Activated CD8-positive, alpha-beta T cell treated with anti-CD3 and anti-CD28 coated beads, Interleukin-2, amount 10 ng/mL, durations not matched to agents 7 days and 5 days (primary cell): ENCODE results near the gene CLEC16A. TPM values are rescaled to one million over a fixed set of nuclear protein-coding genes. Genes with fewer than 3 reads are reported as not detected.

Experiments
- ATAC-seq: fragments of 150-1000 bp; cut with Tn5 transposase; one replicate; pipeline ENCODE4 v1.10.0; 2021; ENCODE audit warnings: moderate library complexity
- CTCF ChIA-PET: fragments of 350-600 bp; sonication (Branson Sonifier 250); formaldehyde crosslinking; loops from one replicate; lab custom pipeline; 2021; ENCODE audit warnings: antibody characterized with exemption; lab: Charles Lee
- POLR2A ChIA-PET: fragments of 350-600 bp; sonication (Branson Sonifier 250); formaldehyde crosslinking; loops from one replicate; lab custom pipeline; 2021; ENCODE audit warnings: antibody characterized with exemption; lab: Charles Lee
- DNase-seq: peaks from one replicate; pipeline ENCODE4 v3.0.0-alpha.2; 2020
- H3K27ac Mint-ChIP-seq: one replicate; pipeline ENCODE4 v1.8.0; 2021; ENCODE audit warnings: mild to moderate bottlenecking, mixed read lengths
- H3K27me3 Mint-ChIP-seq: one replicate; pipeline ENCODE4 v1.8.0; 2021; ENCODE audit warnings: low read depth, mixed read lengths
- H3K36me3 Mint-ChIP-seq: one replicate; pipeline ENCODE4 v1.8.0; 2021; ENCODE audit warnings: low read depth, mixed read lengths
- H3K4me1 Mint-ChIP-seq: one replicate; pipeline ENCODE4 v1.8.0; 2021; ENCODE audit warnings: low read depth, mixed read lengths
- H3K4me3 Mint-ChIP-seq: one replicate; pipeline ENCODE4 v1.8.0; 2021; ENCODE audit warnings: mild to moderate bottlenecking, mixed read lengths
- H3K9me3 Mint-ChIP-seq: one replicate; pipeline ENCODE4 v1.8.0; 2022; ENCODE audit warnings: mixed read lengths; ENCODE audit not compliant: insufficient read depth
- total RNA-seq, 2 experiments: library from RNA; stranded (reverse); gene quantifications; one replicate each; pipeline ENCODE4 v1.2.3, GENCODE V29; 2021

CLEC16A gene
- total RNA-seq, 2 experiments from 2014 or later = 32.8 to 38.5 TPM

GRCh38 chr16:11156401-11156800 is 212.0 kb downstream of the CLEC16A start:
- POLR2A ChIA-PET = interaction anchor here (0.6 to 1.3 kb wide), 2 partner anchors 13 to 96 kb away, joined by 3 read pairs; no protein-coding TSS in a partner anchor

GRCh38 chr16:11157143-11157542 is 212.8 kb downstream of the CLEC16A start:
- ChIA-PET CTCF (interaction anchor here (1.7 kb wide), 1 partner anchor 215 kb away, joined by 4 read pairs; no protein-coding TSS in a partner anchor), POLR2A (interaction anchor here (0.6 to 1.3 kb wide), 2 partner anchors 13 to 95 kb away, joined by 3 read pairs; no protein-coding TSS in a partner anchor)
- Mint-ChIP-seq H3K9me3 (peaks cover 8% of the 10 kb centered on the region), H3K36me3 (peaks cover 59% of the 10 kb centered on the region), H3K4me1 (peaks cover 88% of the 10 kb centered on the region), H3K27me3 (no peaks in the 10 kb centered on the region), H3K4me3 (no peak overlapping the region), H3K27ac (peak overlapping the region; percentile 84)
- no peak for DNase-seq
- ATAC-seq = peak; percentile 47

More at GRCh38 chr16:11156401-11156800, 212.0 kb downstream of the CLEC16A start:
- CTCF ChIA-PET = interaction anchor here (1.2 to 1.7 kb wide), 2 partner anchors 17 to 215 kb away, joined by 3 to 4 read pairs; no protein-coding TSS in a partner anchor
- Mint-ChIP-seq H3K9me3 (peaks cover 8% of the 10 kb centered on the region), H3K36me3 (peaks cover 53% of the 10 kb centered on the region), H3K27me3 (no peaks in the 10 kb centered on the region), H3K4me3 (no peak overlapping the region), H3K27ac (no peak overlapping the region), H3K4me1 (peaks cover 86% of the 10 kb centered on the region)
- ATAC-seq (no peak), DNase-seq (no peak)

- ATAC-seq (no peak), DNase-seq (no peak)
- Mint-ChIP-seq H3K27ac (peak overlapping the region; percentile 84), H3K4me1 (peaks cover 88% of the 10 kb centered on the region), H3K27me3 (no peaks in the 10 kb centered on the region), H3K36me3 (peaks cover 60% of the 10 kb centered on the region), H3K9me3 (peaks cover 8% of the 10 kb centered on the region), H3K4me3 (no peak overlapping the region)
- ChIA-PET POLR2A (interaction anchor here (0.6 kb wide), 1 partner anchor 61 kb away, joined by 3 read pairs; no protein-coding TSS in a partner anchor), CTCF (interaction anchor here (0.7 to 1.7 kb wide), 2 partner anchors 60 to 214 kb away, joined by 3 to 4 read pairs; no protein-coding TSS in a partner anchor)
Observed at GRCh38 chr16:11158018-11158417, 213.7 kb downstream of the CLEC16A start.

GRCh38 chr16:11159282-11159681 is 214.9 kb downstream of the CLEC16A start:
- H3K4me1 Mint-ChIP-seq = peaks cover 89% of the 10 kb centered on the region
- POLR2A ChIA-PET = interaction anchor here (0.6 to 1.2 kb wide), 5 partner anchors 9 to 66 kb away, joined by 3 to 4 read pairs (median 3); no protein-coding TSS in a partner anchor
- no peaks in the 10 kb centered on the region for H3K27me3 Mint-ChIP-seq
- H3K36me3 Mint-ChIP-seq = peaks cover 55% of the 10 kb centered on the region
- peaks cover 8% of the 10 kb centered on the region for H3K9me3 Mint-ChIP-seq
- CTCF ChIA-PET = interaction anchor here (0.8 to 1.3 kb wide), 5 partner anchors 12 to 188 kb away, joined by 3 to 4 read pairs (median 4); no protein-coding TSS in a partner anchor
- no peak for ATAC-seq
- no peak for DNase-seq
- H3K27ac Mint-ChIP-seq = peak overlapping the region; percentile 81
- H3K4me3 Mint-ChIP-seq = no peak overlapping the region

- Mint-ChIP-seq H3K36me3 (peaks cover 56% of the 10 kb centered on the region), H3K4me1 (peaks cover 91% of the 10 kb centered on the region), H3K27me3 (no peaks in the 10 kb centered on the region), H3K4me3 (no peak overlapping the region), H3K27ac (peak overlapping the region; percentile 81), H3K9me3 (peaks cover 8% of the 10 kb centered on the region)
- DNase-seq = peak; percentile 40
- peak; percentile 37 for ATAC-seq
- ChIA-PET CTCF (interaction anchor here (0.6 to 3.1 kb wide), 14 partner anchors 15 to 207 kb away, joined by 3 to 10 read pairs (median 4); partner anchors contain the start of gene SOCS1), POLR2A (interaction anchor here (0.6 to 2.1 kb wide), 5 partner anchors 64 to 95 kb away, joined by 3 to 10 read pairs (median 3); partner anchors contain the start of gene SOCS1)
Observed at GRCh38 chr16:11160676-11161115, 216.3 kb downstream of the CLEC16A start.

- ChIA-PET CTCF (interaction anchor here (0.6 to 3.1 kb wide), 14 partner anchors 14 to 207 kb away, joined by 3 to 10 read pairs (median 4); partner anchors contain the start of gene SOCS1), POLR2A (interaction anchor here (0.6 to 2.1 kb wide), 5 partner anchors 63 to 110 kb away, joined by 3 to 10 read pairs (median 3); partner anchors contain the start of gene SOCS1)
- Mint-ChIP-seq H3K4me1 (peaks cover 93% of the 10 kb centered on the region), H3K36me3 (peaks cover 60% of the 10 kb centered on the region), H3K9me3 (peaks cover 8% of the 10 kb centered on the region), H3K27me3 (no peaks in the 10 kb centered on the region), H3K27ac (peak overlapping the region; percentile 81), H3K4me3 (no peak overlapping the region)
- ATAC-seq (no peak), DNase-seq (no peak)
Observed at GRCh38 chr16:11161439-11161838, 217.1 kb downstream of the CLEC16A start.

GRCh38 chr16:11161974-11162373 is 217.6 kb downstream of the CLEC16A start:
- no peak for ATAC-seq

GRCh38 chr16:11162586-11163268 is 218.4 kb downstream of the CLEC16A start:
- Mint-ChIP-seq H3K36me3 (peaks cover 61% of the 10 kb centered on the region), H3K4me1 (peaks cover 94% of the 10 kb centered on the region), H3K27me3 (no peaks in the 10 kb centered on the region), H3K27ac (peak overlapping the region; percentile 81), H3K9me3 (peaks cover 8% of the 10 kb centered on the region), H3K4me3 (no peak overlapping the region)
- ATAC-seq = no peak
- POLR2A ChIA-PET = interaction anchor here (0.6 kb wide), 1 partner anchor 69 kb away, joined by 3 read pairs; no protein-coding TSS in a partner anchor
- no peak for DNase-seq
- CTCF ChIA-PET = interaction anchor here (0.7 to 3.1 kb wide), 4 partner anchors 19 to 94 kb away, joined by 3 to 10 read pairs (median 4); partner anchors contain the start of gene SOCS1

More at GRCh38 chr16:11161974-11162373, 217.6 kb downstream of the CLEC16A start:
- no peaks in the 10 kb centered on the region for H3K27me3 Mint-ChIP-seq
- DNase-seq = no peak
- ChIA-PET CTCF (interaction anchor here (0.8 to 3.1 kb wide), 5 partner anchors 13 to 208 kb away, joined by 3 to 10 read pairs (median 4); partner anchors contain the start of gene SOCS1), POLR2A (interaction anchor here (0.7 to 2.1 kb wide), 3 partner anchors 62 to 110 kb away, joined by 3 to 10 read pairs (median 9); partner anchors contain the start of gene SOCS1)
- peak overlapping the region; percentile 81 for H3K27ac Mint-ChIP-seq
- peaks cover 95% of the 10 kb centered on the region for H3K4me1 Mint-ChIP-seq
- H3K36me3 Mint-ChIP-seq = peaks cover 62% of the 10 kb centered on the region
- H3K9me3 Mint-ChIP-seq = peaks cover 8% of the 10 kb centered on the region
- H3K4me3 Mint-ChIP-seq = no peak overlapping the region

GRCh38 chr16:11163761-11164261 is 219.4 kb downstream of the CLEC16A start:
- ChIA-PET POLR2A (interaction anchor here (0.6 kb wide), 1 partner anchor 418 kb away, joined by 3 read pairs; no protein-coding TSS in a partner anchor), CTCF (interaction anchor here (0.7 to 1.3 kb wide), 4 partner anchors 12 to 92 kb away, joined by 3 to 4 read pairs (median 4); partner anchors contain the start of gene SOCS1)
- Mint-ChIP-seq H3K9me3 (peaks cover 8% of the 10 kb centered on the region), H3K27ac (no peak overlapping the region), H3K36me3 (peaks cover 65% of the 10 kb centered on the region), H3K27me3 (no peaks in the 10 kb centered on the region), H3K4me3 (no peak overlapping the region), H3K4me1 (peaks cover 97% of the 10 kb centered on the region)
- DNase-seq = no peak
- ATAC-seq = no peak

- CTCF ChIA-PET = interaction anchor here (1.2 to 1.3 kb wide), 2 partner anchors 13 to 91 kb away, joined by 3 to 4 read pairs; partner anchors contain the start of gene SOCS1
- Mint-ChIP-seq H3K4me1 (peaks cover 92% of the 10 kb centered on the region), H3K27ac (peak overlapping the region; percentile 72), H3K27me3 (no peaks in the 10 kb centered on the region), H3K9me3 (peaks cover 8% of the 10 kb centered on the region), H3K4me3 (no peak overlapping the region), H3K36me3 (peaks cover 66% of the 10 kb centered on the region)
- POLR2A ChIA-PET = interaction anchor here (0.7 kb wide), 2 partner anchors 19 to 91 kb away, joined by 3 read pairs; no protein-coding TSS in a partner anchor
- ATAC-seq = no peak
- DNase-seq = no peak
Observed at GRCh38 chr16:11164482-11165270, 220.3 kb downstream of the CLEC16A start.
